Smooth muscle cell (in vitro differentiated cells): Measurements from ENCODE around the gene MRTFB. TPM values are rescaled to one million over a fixed set of nuclear protein-coding genes. Genes with fewer than 3 reads are reported as not detected.
A peak's percentile ranks its signal among the peaks of the same experiment; 100 is the strongest.

Experiments used
- DNase-seq: peaks from one replicate; lab custom pipeline; 2025; ENCODE audit not compliant: unreplicated experiment; lab: John Stamatoyannopoulos, UW
- H2AFZ ChIP-seq: fragments of 200-600 bp; sonication (generic); 2 replicates; pipeline ENCODE4 v1.6.0; 2016; ENCODE audit warnings: antibody characterized with exemption, low read depth, mild to moderate bottlenecking
- H3F3A ChIP-seq: fragments of 200-600 bp; sonication (generic); 2 replicates; pipeline ENCODE4 v1.6.0; 2017; ENCODE audit warnings: antibody characterized with exemption, low read depth
- H3K27ac ChIP-seq: fragments of 200-600 bp; sonication (generic); 2 replicates; pipeline ENCODE4 v1.5.1; 2016; ENCODE audit warnings: low read depth, mild to moderate bottlenecking
- H3K27me3 ChIP-seq: fragments of 200-600 bp; sonication (generic); 2 replicates; pipeline ENCODE4 v1.6.1; 2016; ENCODE audit warnings: low read depth, mild to moderate bottlenecking
- H3K36me3 ChIP-seq: fragments of 200-600 bp; sonication (generic); 2 replicates; pipeline ENCODE4 v1.5.1; 2016; ENCODE audit warnings: low read depth
- H3K4me1 ChIP-seq: fragments of 200-600 bp; sonication (generic); 2 replicates; pipeline ENCODE4 v1.5.1; 2016; ENCODE audit warnings: low read depth
- H3K4me2 ChIP-seq: fragments of 200-600 bp; sonication (generic); 2 replicates; pipeline ENCODE4 v1.6.0; 2016; ENCODE audit warnings: mild to moderate bottlenecking
- H3K4me3 ChIP-seq: fragments of 200-600 bp; sonication (generic); 2 replicates; pipeline ENCODE4 v1.5.1; 2016; ENCODE audit warnings: mild to moderate bottlenecking
- H3K79me2 ChIP-seq: fragments of 200-600 bp; sonication (generic); 2 replicates; pipeline ENCODE4 v1.6.0; 2016; ENCODE audit warnings: low read depth, mild to moderate bottlenecking
- H3K9ac ChIP-seq: fragments of 200-600 bp; sonication (generic); 2 replicates; pipeline ENCODE4 v1.6.0; 2016; ENCODE audit warnings: low read depth
- H3K9me3 ChIP-seq: fragments of 200-600 bp; sonication (generic); replicated peaks from 2 replicates; pipeline ENCODE4 v1.5.1; 2016; ENCODE audit warnings: low read depth
- H4K20me1 ChIP-seq: fragments of 200-600 bp; sonication (generic); 2 replicates; pipeline ENCODE4 v1.6.0; 2016; ENCODE audit warnings: low read depth
- CTCF ChIP-seq: fragments of 200-600 bp; sonication (generic); IDR thresholded peaks from 2 replicates; pipeline ENCODE4 v1.5.1; 2017; ENCODE audit warnings: borderline replicate concordance, mild to moderate bottlenecking, antibody characterized with exemption; ENCODE audit not compliant: insufficient read depth, poor library complexity, severe bottlenecking
- WGBS: methylation state at CpG from one replicate; pipeline ENCODE4 v1.1.7; 2016; ENCODE audit warnings: low lambda C conversion rate; 5-methylcytosine and 5-hydroxymethylcytosine counted together
- polyA plus RNA-seq: library from polyadenylated mRNA; unstranded; fragments of >200 nt; fragmentation: Nextera tagmentation; extraction: Ambion mirVana; gene quantifications from 2 replicates; pipeline ENCODE4 v1.2.1, GENCODE V29; 2016
- total RNA-seq: library from RNA; depleted of rRNA; stranded (reverse); fragments of >200 nt; gene quantifications from 2 replicates; pipeline ENCODE4 v1.2.3, GENCODE V29; 2014

The MRTFB gene
- total and polyA plus RNA-seq, 2 experiments from 2014 or later: 6.8 to 22.6 TPM

- peak overlapping the region; percentile 24 for H2AFZ ChIP-seq
- H3K27me3 ChIP-seq: no peaks in the 10 kb centered on the region
- peak overlapping the region; percentile 7 for H3K27ac ChIP-seq
- H3F3A ChIP-seq: no peaks in the 10 kb centered on the region
- DNase-seq: no peak
- H3K36me3 ChIP-seq: no peaks in the 10 kb centered on the region
- no peaks in the 10 kb centered on the region for H3K9me3 ChIP-seq
- 92% methylated on average over 5 of the region's 5 CpGs for WGBS
- no peaks in the 10 kb centered on the region for H3K79me2 ChIP-seq
- H3K4me1 ChIP-seq: peaks cover 5% of the 10 kb centered on the region
- H3K4me3 ChIP-seq: no peak overlapping the region
- H3K4me2 ChIP-seq: peak overlapping the region; percentile 42
- H4K20me1 ChIP-seq: no peaks in the 10 kb centered on the region
- TF ChIP-seq CTCF: no peak
- peak overlapping the region; percentile 38 for H3K9ac ChIP-seq
Measured at GRCh38 chr16:14051103-14051729, 19.9 kb upstream of the MRTFB start.

GRCh38 chr16:14056970-14057369 lies 14.1 kb upstream of the MRTFB start:
- 88% methylated on average over 5 of the region's 5 CpGs for WGBS
- Histone ChIP-seq H3K9ac (no peak overlapping the region), H3K36me3 (no peaks in the 10 kb centered on the region), H3K79me2 (no peaks in the 10 kb centered on the region), H3K4me2 (no peak overlapping the region), H3K4me1 (no peaks in the 10 kb centered on the region), H3K27ac (no peak overlapping the region), H2AFZ (no peak overlapping the region), H3K9me3 (no peaks in the 10 kb centered on the region), H3K27me3 (no peaks in the 10 kb centered on the region), H4K20me1 (no peaks in the 10 kb centered on the region), H3K4me3 (no peak overlapping the region), H3F3A (no peaks in the 10 kb centered on the region)
- no peak for DNase-seq
- no peak for TF ChIP-seq CTCF

- Histone ChIP-seq H3K9ac (no peak overlapping the region), H2AFZ (no peak overlapping the region), H3K4me1 (no peaks in the 10 kb centered on the region), H3K9me3 (no peaks in the 10 kb centered on the region), H3K4me3 (no peak overlapping the region), H3F3A (no peaks in the 10 kb centered on the region), H3K36me3 (no peaks in the 10 kb centered on the region), H3K4me2 (no peak overlapping the region), H3K27me3 (no peaks in the 10 kb centered on the region), H4K20me1 (no peaks in the 10 kb centered on the region), H3K79me2 (no peaks in the 10 kb centered on the region), H3K27ac (no peak overlapping the region)
- no peak for TF ChIP-seq CTCF
- 93% methylated on average over 10 of the region's 10 CpGs for WGBS
- no peak for DNase-seq
Measured at GRCh38 chr16:14057878-14058382, 13.2 kb upstream of the MRTFB start.

- 100% methylated on average over 1 of the region's 1 CpG for WGBS
- H3K4me3 ChIP-seq: no peak overlapping the region
- H3K79me2 ChIP-seq: no peaks in the 10 kb centered on the region
- no peak for TF ChIP-seq CTCF
- no peak overlapping the region for H2AFZ ChIP-seq
- H4K20me1 ChIP-seq: no peaks in the 10 kb centered on the region
- no peaks in the 10 kb centered on the region for H3K9me3 ChIP-seq
- DNase-seq: no peak
- no peaks in the 10 kb centered on the region for H3F3A ChIP-seq
- no peak overlapping the region for H3K4me2 ChIP-seq
- H3K4me1 ChIP-seq: no peaks in the 10 kb centered on the region
- H3K27me3 ChIP-seq: no peaks in the 10 kb centered on the region
- H3K36me3 ChIP-seq: no peaks in the 10 kb centered on the region
- no peak overlapping the region for H3K9ac ChIP-seq
- no peak overlapping the region for H3K27ac ChIP-seq
Measured at GRCh38 chr16:14061732-14062259, 9.3 kb upstream of the MRTFB start.
